Keratinocyte (primary cell): ENCODE data around the gene ALPI. TPM values are rescaled to one million over a fixed set of nuclear protein-coding genes. Genes with fewer than 3 reads are reported as not detected.
"Not testable (repeated sequence)": the region's sequence is repeated elsewhere in the genome, so short reads cannot be mapped to it uniquely, and the experiment has no call there.

Experiments used
- DNase-seq: peaks from one replicate; pipeline ENCODE4 v3.0.0-alpha.2; 2011; ENCODE audit warnings: low read depth, missing footprints, low spot score
- FAIRE-seq: peaks from 2 replicates; lab custom pipeline; 2011; peaks lifted over from hg19 to GRCh38; lab: Jason Lieb, UNC
- H2AFZ ChIP-seq: 2 replicates; pipeline ENCODE4 v1.6.0; 2012; ENCODE audit warnings: low read length, control low read depth, inconsistent platforms; ENCODE audit not compliant: control insufficient read depth
- H3K27ac ChIP-seq: 2 replicates; pipeline ENCODE4 v1.5.1; 2011; ENCODE audit warnings: low read length; ENCODE audit not compliant: control insufficient read depth, insufficient read depth
- H3K27me3 ChIP-seq: 3 replicates; pipeline ENCODE4 v1.6.0; 2011; ENCODE audit warnings: low read length; ENCODE audit not compliant: control insufficient read depth, insufficient read depth; ENCODE audit errors: extremely low read depth
- H3K36me3 ChIP-seq, 2 experiments: 2 replicates in 1 of 2; 3 replicates in 1 of 2; pipeline ENCODE4 v1.5.1; 2011; ENCODE audit warnings: low read length in 2 of 2, mild to moderate bottlenecking in 1 of 2; ENCODE audit not compliant: control insufficient read depth in 2 of 2, insufficient read depth in 2 of 2; ENCODE audit errors: extremely low read depth in 1 of 2
- H3K4me1 ChIP-seq: 3 replicates; pipeline ENCODE4 v1.5.1; 2011; ENCODE audit warnings: low read length; ENCODE audit not compliant: control insufficient read depth, insufficient read depth; ENCODE audit errors: extremely low read depth
- H3K4me2 ChIP-seq: 3 replicates; pipeline ENCODE4 v1.6.0; 2011; ENCODE audit warnings: low read depth, low read length; ENCODE audit not compliant: control insufficient read depth, insufficient read depth; ENCODE audit errors: extremely low read depth
- H3K4me3 ChIP-seq, 3 experiments: fragments of 200-600 bp in 1 of 3; sonication (generic) in 1 of 3; 2 replicates in 2 of 3; 3 replicates in 1 of 3; pipeline ENCODE4 v1.5.1; 2011 to 2016; ENCODE audit warnings: low read length in 3 of 3, mild to moderate bottlenecking in 3 of 3, control low read depth in 2 of 3, inconsistent platforms in 1 of 3, low read depth in 1 of 3, mixed read lengths in 1 of 3, mixed run types in 1 of 3, moderate library complexity in 1 of 3; ENCODE audit not compliant: control insufficient read depth in 2 of 3, insufficient read depth in 2 of 3; ENCODE audit errors: extremely low read depth in 1 of 3
- H3K79me2 ChIP-seq: 2 replicates; pipeline ENCODE4 v1.6.0; 2012; ENCODE audit warnings: low read length; ENCODE audit not compliant: control insufficient read depth, insufficient read depth
- H3K9ac ChIP-seq: 3 replicates; pipeline ENCODE4 v1.6.0; 2011; ENCODE audit warnings: low read length; ENCODE audit not compliant: control insufficient read depth, insufficient read depth; ENCODE audit errors: extremely low read depth
- H3K9me1 ChIP-seq: 3 replicates; pipeline ENCODE4 v1.6.0; 2011; ENCODE audit warnings: low read length; ENCODE audit not compliant: control insufficient read depth, insufficient read depth; ENCODE audit errors: extremely low read depth
- H3K9me3 ChIP-seq: 2 replicates; pipeline ENCODE4 v1.5.1; 2012; ENCODE audit warnings: low read depth, low read length; ENCODE audit not compliant: control insufficient read depth
- H4K20me1 ChIP-seq: 3 replicates; pipeline ENCODE4 v1.6.0; 2011; ENCODE audit warnings: low read length; ENCODE audit not compliant: control insufficient read depth, insufficient read depth; ENCODE audit errors: extremely low read depth
- CTCF ChIP-seq, 3 experiments: IDR thresholded peaks in 1 of 3; conservative IDR thresholded peaks in 1 of 3; optimal IDR thresholded peaks in 1 of 3; 2 replicates in 2 of 3; 3 replicates in 1 of 3; pipeline versions ENCODE3 to v1.5.1; 2011; ENCODE audit warnings: low read length in 3 of 3, mild to moderate bottlenecking in 3 of 3, moderate library complexity in 2 of 3, control low read depth in 1 of 3, inconsistent platforms in 1 of 3; ENCODE audit not compliant: insufficient read depth in 2 of 3; ENCODE audit errors: extremely low read depth in 1 of 3
- EZH2 ChIP-seq: IDR thresholded peaks from one replicate; pipeline ENCODE4 v1.6.1; 2012; ENCODE audit warnings: inconsistent platforms, mild to moderate bottlenecking, low read length, moderate library complexity
- dilution Hi-C: fragments of 300-500 bp; cut with MboI; formaldehyde crosslinking; loops from one replicate; pipeline ENCODE4 v1.7.0; 2020; ENCODE audit warnings: low sequenced_read_pairs; ENCODE audit not compliant: extremely low pct_ligation_motif_present
- polyA plus RNA-seq, 5 experiments: library from polyadenylated mRNA; depleted of rRNA in 3 of 5; stranded (reverse) in 3 of 5; stranded (forward) in 1 of 5; unstranded in 1 of 5; fragments of >200 nt; gene quantifications; 1 replicate in 1 of 5; 2 replicates in 3 of 5; 3 replicates in 1 of 5; pipeline versions ENCODE4 v1.2.1 to v1.2.3, GENCODE V29; 2011 to 2012; ENCODE audit warnings: missing spikeins in 2 of 5, low read depth in 1 of 5, low replicate concordance in 1 of 5

ALPI gene
- polyA plus RNA-seq, 1 donor (not counting 4 experiments of a cell fraction or from before 2014, with no cell fraction given), result not detected

- no peaks in the 10 kb centered on the region for H4K20me1 ChIP-seq
- no peaks in the 10 kb centered on the region for H3K9me1 ChIP-seq
- H3K4me3 ChIP-seq, result no peak overlapping the region
- DNase-seq, result no peak
- H2AFZ ChIP-seq, result no peak overlapping the region
- no peaks in the 10 kb centered on the region for H3K9me3 ChIP-seq
- no peak overlapping the region for H3K9ac ChIP-seq
- TF ChIP-seq CTCF (optimal IDR thresholded peaks at IDR 0.05 in 1 of 3, IDR thresholded peaks at IDR 0.05 in 1 of 3, conservative IDR thresholded peaks at IDR 0.05 in 1 of 3; ENCODE audit: extremely low read depth in 1 of 3, insufficient read depth in 2 of 3, low read length in 3 of 3) (no peak), EZH2 (no peak)
- H3K4me1 ChIP-seq, result no peaks in the 10 kb centered on the region
- FAIRE-seq, result no peak
- dilution Hi-C loops, result loop anchor here (25.0 kb wide), 1 partner anchor 554 kb away; no protein-coding TSS in a partner anchor
- no peaks in the 10 kb centered on the region for H3K36me3 ChIP-seq
- H3K27ac ChIP-seq, result no peak overlapping the region
- H3K79me2 ChIP-seq, result no peaks in the 10 kb centered on the region
- peaks cover 3% of the 10 kb centered on the region for H3K27me3 ChIP-seq
- no peak overlapping the region for H3K4me2 ChIP-seq
Observed at GRCh38 chr2:232441147-232441651, 14.8 kb upstream of the ALPI start.

GRCh38 chr2:232441922-232442321 is 14.0 kb upstream of the ALPI start:
- not testable (repeated sequence) for H3K36me3 ChIP-seq, H3K27ac ChIP-seq, H3K9me1 ChIP-seq, H3K79me2 ChIP-seq, DNase-seq, FAIRE-seq, H3K4me3 ChIP-seq, H3K4me2 ChIP-seq, H4K20me1 ChIP-seq, H2AFZ ChIP-seq, H3K9ac ChIP-seq, H3K27me3 ChIP-seq, H3K9me3 ChIP-seq, H3K4me1 ChIP-seq
- dilution Hi-C loops, result loop anchor here (25.0 kb wide), 1 partner anchor 555 kb away; no protein-coding TSS in a partner anchor

GRCh38 chr2:232442431-232442830 is 13.5 kb upstream of the ALPI start:
- H2AFZ ChIP-seq, H3K4me1 ChIP-seq, H3K27me3 ChIP-seq, H3K79me2 ChIP-seq, H3K9me3 ChIP-seq, H3K4me2 ChIP-seq, H3K9me1 ChIP-seq, H4K20me1 ChIP-seq, H3K36me3 ChIP-seq, DNase-seq, H3K4me3 ChIP-seq, FAIRE-seq, H3K27ac ChIP-seq, H3K9ac ChIP-seq: not testable (repeated sequence)
- dilution Hi-C loops, result loop anchor here (25.0 kb wide), 1 partner anchor 555 kb away; no protein-coding TSS in a partner anchor

GRCh38 chr2:232443047-232443446 is 12.9 kb upstream of the ALPI start:
- H3K36me3 ChIP-seq, H3K27me3 ChIP-seq, H2AFZ ChIP-seq, H3K9me3 ChIP-seq, H4K20me1 ChIP-seq, H3K4me1 ChIP-seq, H3K4me2 ChIP-seq, H3K79me2 ChIP-seq, DNase-seq, FAIRE-seq, H3K9me1 ChIP-seq, H3K27ac ChIP-seq, H3K9ac ChIP-seq, H3K4me3 ChIP-seq: not testable (repeated sequence)
- dilution Hi-C loops, result loop anchor here (25.0 kb wide), 1 partner anchor 556 kb away; no protein-coding TSS in a partner anchor
